Measurements from ENCODE around the gene ZC3H6. TPM values are rescaled to one million over a fixed set of nuclear protein-coding genes. Genes with fewer than 3 reads are reported as not detected.

ZC3H6 gene
- polyA plus RNA-seq, 1 of the 3 experiments (the other 2 are of a cell fraction), result 0.71 TPM

GRCh38 chr2:112243233-112243632, 32.2 kb upstream of the ZC3H6 start:
- Histone ChIP-seq H3K4me2 (no peak overlapping the region), H3K9ac (no peak overlapping the region), H3K4me1 (ENCODE audit: control insufficient read depth in 1 of 2, insufficient read depth in 2 of 2, low read depth in 1 of 2, low read length in 1 of 2) (no peaks in the 10 kb centered on the region), H3K9me2 (no peaks in the 10 kb centered on the region), H3F3A (replicated peaks; ENCODE audit: insufficient read depth) (no peaks in the 10 kb centered on the region), H3K27me3 (ENCODE audit: insufficient read depth) (no peaks in the 10 kb centered on the region), H3K36me3 (replicated peaks in 1 of 2; ENCODE audit: control insufficient read depth in 1 of 2, insufficient read depth in 2 of 2, low read length in 1 of 2) (peaks cover 32 to 49% of the 10 kb centered on the region in 2 experiments), H2AFZ (ENCODE audit: low read depth) (no peak overlapping the region), H3K9me3 (no peaks in the 10 kb centered on the region), H4K20me1 (ENCODE audit: insufficient read depth) (no peaks in the 10 kb centered on the region), H3K79me2 (ENCODE audit: insufficient read depth) (no peaks in the 10 kb centered on the region), H3K4me3 (ENCODE audit: low read depth in 2 of 2, low read length in 1 of 2) (no peak overlapping the region), H3K27ac (ENCODE audit: low read depth in 2 of 2, low read length in 1 of 2) (no peak overlapping the region)
- DNase-seq, result no peak
- TF ChIP-seq TEAD4 (IDR thresholded peaks at IDR 0.05; ENCODE audit: borderline replicate concordance, insufficient read depth) (no peak), RFX5 (IDR thresholded peaks at IDR 0.05; ENCODE audit: low read length) (no peak), RXRA (IDR thresholded peaks at IDR 0.05; ENCODE audit: borderline replicate concordance, low read depth) (no peak), CHD2 (IDR thresholded peaks at IDR 0.05; ENCODE audit: low read length, partially characterized antibody) (no peak), ELF1 (IDR thresholded peaks at IDR 0.05) (no peak), RAD21 (IDR thresholded peaks at IDR 0.05; ENCODE audit: low read length) (no peak), ZBTB33 (IDR thresholded peaks at IDR 0.05; ENCODE audit: borderline replicate concordance, low read depth) (no peak), EZH2phosphoT487 (IDR thresholded peaks at IDR 0.05; ENCODE audit: borderline replicate concordance, low read depth) (no peak), IRF3 (IDR thresholded peaks at IDR 0.05; ENCODE audit: low read depth, low read length) (no peak), MXI1 (IDR thresholded peaks at IDR 0.05; ENCODE audit: low read depth, low read length) (no peak), POLR2AphosphoS5 (IDR thresholded peaks at IDR 0.05; ENCODE audit: low read depth, low read length) (no peak), MAX (IDR thresholded peaks at IDR 0.05; ENCODE audit: low read depth) (no peak), FOXJ3 (CRISPR knock-in tag; IDR thresholded peaks at IDR 0.05) (no peak)
- CTCF ChIA-PET, result interaction anchor here (1.3 to 1.6 kb wide), 2 partner anchors 17 to 38 kb away, joined by 4 to 6 read pairs; no protein-coding TSS in a partner anchor
- POLR2A ChIA-PET, result no interaction called here
- WGBS (ENCODE audit: low lambda C conversion rate), result 83% methylated on average over 4 of the region's 4 CpGs

- CTCF ChIA-PET, result interaction anchor here (1.0 kb wide), 1 partner anchor 14 kb away, joined by 4 read pairs; no protein-coding TSS in a partner anchor
- DNase-seq, result no peak
- no peaks in the 10 kb centered on the region for H3F3A ChIP-seq (replicated peaks; ENCODE audit: insufficient read depth)
- no peak for TF ChIP-seq CHD2 (IDR thresholded peaks at IDR 0.05; ENCODE audit: low read length, partially characterized antibody)
- TF ChIP-seq ELF1 (IDR thresholded peaks at IDR 0.05), result no peak
- no peak for TF ChIP-seq MEF2A (IDR thresholded peaks at IDR 0.05; ENCODE audit: borderline replicate concordance, low read depth)
- TF ChIP-seq, protein P1, sequence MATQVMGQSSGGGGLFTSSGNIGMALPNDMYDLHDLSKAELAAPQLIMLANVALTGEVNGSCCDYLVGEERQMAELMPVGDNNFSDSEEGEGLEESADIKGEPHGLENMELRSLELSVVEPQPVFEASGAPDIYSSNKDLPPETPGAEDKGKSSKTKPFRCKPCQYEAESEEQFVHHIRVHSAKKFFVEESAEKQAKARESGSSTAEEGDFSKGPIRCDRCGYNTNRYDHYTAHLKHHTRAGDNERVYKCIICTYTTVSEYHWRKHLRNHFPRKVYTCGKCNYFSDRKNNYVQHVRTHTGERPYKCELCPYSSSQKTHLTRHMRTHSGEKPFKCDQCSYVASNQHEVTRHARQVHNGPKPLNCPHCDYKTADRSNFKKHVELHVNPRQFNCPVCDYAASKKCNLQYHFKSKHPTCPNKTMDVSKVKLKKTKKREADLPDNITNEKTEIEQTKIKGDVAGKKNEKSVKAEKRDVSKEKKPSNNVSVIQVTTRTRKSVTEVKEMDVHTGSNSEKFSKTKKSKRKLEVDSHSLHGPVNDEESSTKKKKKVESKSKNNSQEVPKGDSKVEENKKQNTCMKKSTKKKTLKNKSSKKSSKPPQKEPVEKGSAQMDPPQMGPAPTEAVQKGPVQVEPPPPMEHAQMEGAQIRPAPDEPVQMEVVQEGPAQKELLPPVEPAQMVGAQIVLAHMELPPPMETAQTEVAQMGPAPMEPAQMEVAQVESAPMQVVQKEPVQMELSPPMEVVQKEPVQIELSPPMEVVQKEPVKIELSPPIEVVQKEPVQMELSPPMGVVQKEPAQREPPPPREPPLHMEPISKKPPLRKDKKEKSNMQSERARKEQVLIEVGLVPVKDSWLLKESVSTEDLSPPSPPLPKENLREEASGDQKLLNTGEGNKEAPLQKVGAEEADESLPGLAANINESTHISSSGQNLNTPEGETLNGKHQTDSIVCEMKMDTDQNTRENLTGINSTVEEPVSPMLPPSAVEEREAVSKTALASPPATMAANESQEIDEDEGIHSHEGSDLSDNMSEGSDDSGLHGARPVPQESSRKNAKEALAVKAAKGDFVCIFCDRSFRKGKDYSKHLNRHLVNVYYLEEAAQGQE (IDR thresholded peaks at IDR 0.05; ENCODE audit: low read depth, low read length), result no peak
- TF ChIP-seq SIN3A (IDR thresholded peaks at IDR 0.05; ENCODE audit: borderline replicate concordance, low read depth, low read length), result no peak
- no peak for TF ChIP-seq MXI1 (IDR thresholded peaks at IDR 0.05; ENCODE audit: low read depth, low read length)
- TF ChIP-seq GATA2 (CRISPR knock-in tag; IDR thresholded peaks at IDR 0.05), result no peak
- TF ChIP-seq EP300 (IDR thresholded peaks at IDR 0.05; ENCODE audit: borderline replicate concordance in 1 of 2, low read depth in 1 of 2, low read length in 1 of 2), result no peak
- TF ChIP-seq RCOR1 (IDR thresholded peaks at IDR 0.05; ENCODE audit: low read length), result no peak
- no peak for TF ChIP-seq SMC3 (IDR thresholded peaks at IDR 0.05; ENCODE audit: low read depth, low read length)
- no peak for TF ChIP-seq YY1 (IDR thresholded peaks at IDR 0.05; ENCODE audit: low read depth)
- TF ChIP-seq RAD21 (IDR thresholded peaks at IDR 0.05; ENCODE audit: low read length), result no peak
- no peak for TF ChIP-seq MAX (IDR thresholded peaks at IDR 0.05; ENCODE audit: low read depth)
These were observed 30.5 kb upstream of the ZC3H6 start for GRCh38 chr2:112244854-112245253.

More at GRCh38 chr2:112244854-112245253, 30.5 kb upstream of the ZC3H6 start:
- no peak overlapping the region for H3K9ac ChIP-seq
- no peak overlapping the region for H3K27ac ChIP-seq (ENCODE audit: low read depth in 2 of 2, low read length in 1 of 2)
- H3K9me2 ChIP-seq, result no peaks in the 10 kb centered on the region
- peaks cover 32 to 51% of the 10 kb centered on the region in 2 experiments for H3K36me3 ChIP-seq (replicated peaks in 1 of 2; ENCODE audit: control insufficient read depth in 1 of 2, insufficient read depth in 2 of 2, low read length in 1 of 2)
- H3K27me3 ChIP-seq (ENCODE audit: insufficient read depth), result no peaks in the 10 kb centered on the region
- no peak overlapping the region for H3K4me3 ChIP-seq (ENCODE audit: low read depth in 2 of 2, low read length in 1 of 2)
- H3K4me1 ChIP-seq (ENCODE audit: control insufficient read depth in 1 of 2, insufficient read depth in 2 of 2, low read depth in 1 of 2, low read length in 1 of 2), result no peaks in the 10 kb centered on the region
- no peaks in the 10 kb centered on the region for H4K20me1 ChIP-seq (ENCODE audit: insufficient read depth)
- H3K79me2 ChIP-seq (ENCODE audit: insufficient read depth), result no peaks in the 10 kb centered on the region
- H3K4me2 ChIP-seq, result no peak overlapping the region
- POLR2A ChIA-PET, result no interaction called here
- whole genome bisulfite sequencing (ENCODE audit: low lambda C conversion rate), result 90% methylated on average over 1 of the region's 1 CpG
- no peak overlapping the region for H2AFZ ChIP-seq (ENCODE audit: low read depth)
- H3K9me3 ChIP-seq, result no peaks in the 10 kb centered on the region
